HTR-8/SVneo (cell line): Measurements from ENCODE around the gene CRB1.
A peak's percentile ranks its signal among the peaks of the same experiment; 100 is the strongest.
"Not testable (repeated sequence)": the region's sequence is repeated elsewhere in the genome, so short reads cannot be mapped to it uniquely, and the experiment has no call there.

Experiments used
- DNase-seq: peaks from one replicate; pipeline ENCODE4 v3.0.0; 2011; ENCODE audit warnings: low spot score, mixed read lengths; ENCODE audit not compliant: insufficient read length
- FAIRE-seq: peaks from 2 replicates; lab custom pipeline; 2011; peaks lifted over from hg19 to GRCh38; lab: Jason Lieb, UNC

The CRB1 gene

DNA sequence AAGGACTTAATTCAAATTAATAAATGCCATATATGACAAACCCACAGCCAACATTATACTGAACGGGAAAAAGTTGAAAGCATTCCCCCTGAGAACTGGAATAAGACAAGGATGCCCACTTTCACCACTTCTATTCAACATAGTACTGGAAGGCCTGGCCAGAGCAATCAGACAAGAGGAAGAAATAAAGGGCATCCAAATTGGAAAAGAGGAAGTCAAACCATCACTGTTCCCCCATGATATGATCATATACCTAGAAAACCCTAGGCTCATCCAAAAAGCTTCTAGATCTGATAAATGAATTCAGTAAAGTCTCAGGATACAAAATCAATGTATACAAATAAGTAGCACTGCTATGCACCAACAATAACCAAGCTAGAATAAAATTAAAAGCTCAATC lies 223.5 kb downstream of the CRB1 start:
- FAIRE-seq, DNase-seq: not testable (repeated sequence)

DNA sequence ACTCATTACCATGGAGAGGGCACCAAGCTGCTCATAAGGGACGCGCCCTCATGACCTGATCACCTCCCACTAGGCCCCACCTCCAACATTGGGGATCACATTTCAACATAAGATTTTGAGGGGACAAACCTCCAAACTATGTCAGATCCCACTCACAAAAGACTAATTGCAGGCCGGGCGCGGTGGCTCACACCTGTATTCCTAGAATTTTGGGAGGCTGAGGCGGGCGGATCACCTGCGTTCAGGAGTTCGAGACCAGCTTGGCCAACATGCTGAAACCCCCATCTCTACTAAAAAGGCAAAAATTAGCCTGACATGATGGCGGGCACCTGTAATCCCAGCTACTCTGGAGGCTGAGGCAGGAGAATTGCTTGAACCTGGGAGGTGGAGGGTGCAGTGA lies 228.7 kb downstream of the CRB1 start:
- DNase-seq (no peak), FAIRE-seq (no peak)

DNA sequence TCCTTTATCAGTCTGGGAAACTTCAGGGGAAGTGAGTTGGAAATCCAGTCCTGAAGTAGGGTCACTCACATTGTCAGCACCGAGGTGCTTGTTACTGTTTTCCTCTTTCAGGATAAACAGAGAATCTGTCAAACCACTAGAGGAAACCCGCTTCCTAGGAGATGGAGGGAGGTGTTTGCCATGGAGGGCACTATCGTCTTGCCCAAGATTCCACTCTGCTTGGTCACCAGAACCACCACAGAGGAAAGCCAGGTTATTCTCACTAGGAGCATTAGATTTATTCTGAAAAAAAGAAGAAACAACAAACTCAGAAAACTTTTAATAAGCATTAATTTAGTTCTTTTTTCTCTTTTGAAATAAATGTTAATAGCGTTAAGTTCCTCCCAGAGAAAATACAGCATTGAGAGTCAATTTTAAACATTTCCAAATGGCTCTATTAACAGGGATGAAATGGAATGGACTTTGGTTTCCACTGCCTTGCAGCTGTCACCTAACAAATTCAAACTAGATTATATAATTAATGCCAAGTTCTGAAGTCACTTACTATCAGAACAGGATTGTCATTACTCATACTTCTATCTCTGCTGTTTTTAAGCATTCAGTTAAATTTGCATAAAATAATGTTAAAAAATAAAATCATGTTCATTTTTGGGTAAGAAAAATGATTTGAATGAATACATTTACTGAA lies 242.8 kb downstream of the CRB1 start:
- FAIRE-seq (no peak), DNase-seq (no peak)

DNA sequence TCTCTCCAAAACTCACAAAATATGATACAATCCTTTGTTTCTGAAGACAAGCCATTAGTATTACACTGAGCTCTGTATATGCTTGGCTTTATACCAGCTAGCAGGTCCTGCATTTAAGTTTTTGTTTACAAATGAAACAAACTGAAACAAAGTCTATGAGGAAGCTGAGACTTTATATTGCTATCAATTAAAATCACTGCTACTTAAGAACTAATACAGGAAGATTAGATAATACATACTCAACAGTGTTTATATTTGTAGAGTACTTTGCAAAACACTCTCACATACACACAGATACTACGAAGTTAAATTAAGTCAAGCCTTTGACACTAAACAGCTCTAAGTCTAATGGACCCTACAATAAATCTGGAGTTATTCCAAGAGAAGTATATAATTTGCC lies 247.4 kb downstream of the CRB1 start:
- FAIRE-seq: no peak

DNA sequence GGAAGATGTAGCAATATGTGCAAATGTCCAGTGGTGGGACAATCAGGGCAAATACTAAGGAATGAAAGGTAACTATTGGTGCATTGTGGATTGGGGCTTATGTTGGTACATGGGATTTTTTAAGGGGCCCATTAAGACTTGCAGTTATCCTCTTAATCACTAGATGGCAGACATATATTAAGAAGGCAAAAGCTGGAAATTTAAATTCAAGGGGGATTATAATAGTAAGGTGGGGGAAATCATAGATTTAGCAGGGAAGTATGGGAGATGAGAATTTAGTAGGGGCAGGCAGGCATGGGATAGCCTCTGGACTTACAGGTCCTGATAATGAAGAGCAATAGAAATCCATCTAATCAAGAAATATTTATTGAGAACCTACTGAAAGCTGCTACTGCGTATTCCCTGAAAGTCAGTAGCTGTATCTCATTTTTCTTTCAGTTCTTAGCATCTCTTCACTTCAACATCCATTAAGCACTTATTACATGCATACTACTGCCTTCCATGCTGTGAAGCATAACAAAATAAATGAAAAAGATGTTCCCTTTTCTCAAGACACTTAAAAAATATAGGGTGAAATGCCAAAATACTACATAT lies 251.8 kb downstream of the CRB1 start:
- DNase-seq: no peak
- no peak for FAIRE-seq

More for the DNA sequence above, 247.4 kb downstream of the CRB1 start:
- no peak for DNase-seq

DNA sequence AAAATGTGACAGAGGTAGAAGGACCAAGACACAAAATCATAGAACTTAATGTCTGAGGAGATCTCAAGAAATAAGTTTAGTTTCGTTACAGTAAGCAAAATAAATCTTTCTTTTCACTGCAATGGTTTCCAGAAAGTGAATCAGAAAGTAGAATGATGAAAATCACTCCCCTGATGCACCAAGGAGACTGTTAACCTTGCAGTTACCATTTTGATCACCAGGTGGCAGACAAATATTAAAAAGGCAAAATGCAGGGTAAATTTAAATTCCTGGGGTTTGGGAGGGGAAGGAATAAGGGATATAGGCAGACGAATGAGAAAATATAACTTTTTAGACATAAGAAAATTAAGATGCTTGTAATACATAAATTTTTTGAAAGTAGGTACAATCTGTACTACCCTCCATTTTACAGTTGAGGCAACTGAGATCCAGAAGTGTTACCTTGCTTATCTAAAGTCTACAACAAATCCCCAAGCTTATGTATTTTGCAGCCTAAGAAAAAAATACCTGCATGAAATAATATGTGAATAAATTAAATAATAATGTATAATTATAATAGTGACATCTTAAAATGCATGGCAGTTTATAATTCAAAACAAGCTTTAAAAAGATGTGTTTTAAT lies 253.2 kb downstream of the CRB1 start:
- DNase-seq (peak; percentile 9), FAIRE-seq (no peak)

DNA sequence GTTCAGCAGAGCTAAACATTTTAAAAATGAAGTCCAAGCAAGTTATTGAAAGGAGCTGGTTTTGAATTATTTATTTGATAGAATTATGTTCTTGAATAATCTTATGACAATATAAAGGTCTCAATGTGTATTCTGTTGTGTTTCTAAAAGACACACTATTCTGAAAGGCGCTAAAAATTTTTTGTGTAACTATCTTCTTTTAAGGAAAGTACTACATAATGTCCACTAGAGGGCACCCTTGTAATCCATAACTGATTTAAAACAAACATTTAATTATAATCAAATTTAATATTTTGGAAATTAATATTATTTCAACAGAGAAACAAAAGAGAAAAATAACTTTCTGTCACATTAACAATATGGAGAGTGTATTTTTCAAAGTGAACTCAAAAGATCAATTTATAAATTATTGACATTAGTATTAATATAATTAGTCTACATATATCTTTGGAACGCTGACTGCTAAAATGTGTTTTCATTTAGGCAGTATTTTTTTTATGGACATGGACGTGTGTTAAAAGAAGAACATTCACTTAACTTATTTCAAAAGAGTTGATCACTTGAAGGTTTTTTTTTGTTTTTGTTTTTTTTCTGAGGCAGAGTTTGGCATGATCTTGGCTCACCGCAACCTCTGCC lies 258.8 kb downstream of the CRB1 start:
- DNase-seq (peak; percentile 6), FAIRE-seq (no peak)
